Measurements from ENCODE around the gene LRP1B. TPM values are rescaled to one million over a fixed set of nuclear protein-coding genes. Genes with fewer than 3 reads are reported as not detected.
A peak's percentile ranks its signal among the peaks of the same experiment; 100 is the strongest.

LRP1B gene
- total RNA-seq, 1 experiment from 2014 or later, result 0.52 TPM

- Mint-ChIP-seq H3K36me3 (no peaks in the 10 kb centered on the region), H3K27me3 (ENCODE audit: low read depth) (no peaks in the 10 kb centered on the region), H3K9me3 (no peaks in the 10 kb centered on the region), H3K27ac (no peak overlapping the region), H3K4me1 (no peaks in the 10 kb centered on the region), H3K4me3 (no peak overlapping the region)
- DNase-seq (ENCODE audit: low spot score), result no peak
- ATAC-seq, result peak; percentile 88
- POLR2A ChIA-PET, result no interaction called here
- no peak for TF ChIP-seq PRDM15 (CRISPR knock-in tag; IDR thresholded peaks at IDR 0.05)
- TF ChIP-seq ZBTB43 (CRISPR knock-in tag; IDR thresholded peaks at IDR 0.05), result no peak
- TF ChIP-seq ESRRA (CRISPR knock-in tag; IDR thresholded peaks at IDR 0.05; ENCODE audit: borderline replicate concordance), result no peak
- no peak for TF ChIP-seq ZNF396 (CRISPR knock-in tag; IDR thresholded peaks at IDR 0.05; ENCODE audit: borderline replicate concordance)
- TF ChIP-seq E2F5 (CRISPR knock-in tag; IDR thresholded peaks at IDR 0.05), result no peak
- no peak for TF ChIP-seq JUN (CRISPR knock-in tag; IDR thresholded peaks at IDR 0.05)
- no peak for TF ChIP-seq ATF1 (CRISPR knock-in tag; IDR thresholded peaks at IDR 0.05)
- no peak for TF ChIP-seq SOX15 (CRISPR knock-in tag; IDR thresholded peaks at IDR 0.05)
- no peak for TF ChIP-seq OVOL2 (CRISPR knock-in tag; IDR thresholded peaks at IDR 0.05; ENCODE audit: borderline replicate concordance)
- no peak for TF ChIP-seq HMGA2 (CRISPR knock-in tag; IDR thresholded peaks at IDR 0.05)
- no peak for TF ChIP-seq PRRX2 (CRISPR knock-in tag; IDR thresholded peaks at IDR 0.05)
- no peak for TF ChIP-seq ELF4 (CRISPR knock-in tag; IDR thresholded peaks at IDR 0.05; ENCODE audit: low read depth)
- TF ChIP-seq, protein P1, sequence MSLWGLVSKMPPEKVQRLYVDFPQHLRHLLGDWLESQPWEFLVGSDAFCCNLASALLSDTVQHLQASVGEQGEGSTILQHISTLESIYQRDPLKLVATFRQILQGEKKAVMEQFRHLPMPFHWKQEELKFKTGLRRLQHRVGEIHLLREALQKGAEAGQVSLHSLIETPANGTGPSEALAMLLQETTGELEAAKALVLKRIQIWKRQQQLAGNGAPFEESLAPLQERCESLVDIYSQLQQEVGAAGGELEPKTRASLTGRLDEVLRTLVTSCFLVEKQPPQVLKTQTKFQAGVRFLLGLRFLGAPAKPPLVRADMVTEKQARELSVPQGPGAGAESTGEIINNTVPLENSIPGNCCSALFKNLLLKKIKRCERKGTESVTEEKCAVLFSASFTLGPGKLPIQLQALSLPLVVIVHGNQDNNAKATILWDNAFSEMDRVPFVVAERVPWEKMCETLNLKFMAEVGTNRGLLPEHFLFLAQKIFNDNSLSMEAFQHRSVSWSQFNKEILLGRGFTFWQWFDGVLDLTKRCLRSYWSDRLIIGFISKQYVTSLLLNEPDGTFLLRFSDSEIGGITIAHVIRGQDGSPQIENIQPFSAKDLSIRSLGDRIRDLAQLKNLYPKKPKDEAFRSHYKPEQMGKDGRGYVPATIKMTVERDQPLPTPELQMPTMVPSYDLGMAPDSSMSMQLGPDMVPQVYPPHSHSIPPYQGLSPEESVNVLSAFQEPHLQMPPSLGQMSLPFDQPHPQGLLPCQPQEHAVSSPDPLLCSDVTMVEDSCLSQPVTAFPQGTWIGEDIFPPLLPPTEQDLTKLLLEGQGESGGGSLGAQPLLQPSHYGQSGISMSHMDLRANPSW (CRISPR knock-in tag; conservative IDR thresholded peaks at IDR 0.05; ENCODE audit: low read depth), result no peak
- TF ChIP-seq, protein P2, sequence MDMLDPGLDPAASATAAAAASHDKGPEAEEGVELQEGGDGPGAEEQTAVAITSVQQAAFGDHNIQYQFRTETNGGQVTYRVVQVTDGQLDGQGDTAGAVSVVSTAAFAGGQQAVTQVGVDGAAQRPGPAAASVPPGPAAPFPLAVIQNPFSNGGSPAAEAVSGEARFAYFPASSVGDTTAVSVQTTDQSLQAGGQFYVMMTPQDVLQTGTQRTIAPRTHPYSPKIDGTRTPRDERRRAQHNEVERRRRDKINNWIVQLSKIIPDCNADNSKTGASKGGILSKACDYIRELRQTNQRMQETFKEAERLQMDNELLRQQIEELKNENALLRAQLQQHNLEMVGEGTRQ (CRISPR knock-in tag; IDR thresholded peaks at IDR 0.05), result no peak
- TF ChIP-seq, protein P3, sequence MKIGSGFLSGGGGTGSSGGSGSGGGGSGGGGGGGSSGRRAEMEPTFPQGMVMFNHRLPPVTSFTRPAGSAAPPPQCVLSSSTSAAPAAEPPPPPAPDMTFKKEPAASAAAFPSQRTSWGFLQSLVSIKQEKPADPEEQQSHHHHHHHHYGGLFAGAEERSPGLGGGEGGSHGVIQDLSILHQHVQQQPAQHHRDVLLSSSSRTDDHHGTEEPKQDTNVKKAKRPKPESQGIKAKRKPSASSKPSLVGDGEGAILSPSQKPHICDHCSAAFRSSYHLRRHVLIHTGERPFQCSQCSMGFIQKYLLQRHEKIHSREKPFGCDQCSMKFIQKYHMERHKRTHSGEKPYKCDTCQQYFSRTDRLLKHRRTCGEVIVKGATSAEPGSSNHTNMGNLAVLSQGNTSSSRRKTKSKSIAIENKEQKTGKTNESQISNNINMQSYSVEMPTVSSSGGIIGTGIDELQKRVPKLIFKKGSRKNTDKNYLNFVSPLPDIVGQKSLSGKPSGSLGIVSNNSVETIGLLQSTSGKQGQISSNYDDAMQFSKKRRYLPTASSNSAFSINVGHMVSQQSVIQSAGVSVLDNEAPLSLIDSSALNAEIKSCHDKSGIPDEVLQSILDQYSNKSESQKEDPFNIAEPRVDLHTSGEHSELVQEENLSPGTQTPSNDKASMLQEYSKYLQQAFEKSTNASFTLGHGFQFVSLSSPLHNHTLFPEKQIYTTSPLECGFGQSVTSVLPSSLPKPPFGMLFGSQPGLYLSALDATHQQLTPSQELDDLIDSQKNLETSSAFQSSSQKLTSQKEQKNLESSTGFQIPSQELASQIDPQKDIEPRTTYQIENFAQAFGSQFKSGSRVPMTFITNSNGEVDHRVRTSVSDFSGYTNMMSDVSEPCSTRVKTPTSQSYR (CRISPR knock-in tag; IDR thresholded peaks at IDR 0.05), result no peak
- no peak for TF ChIP-seq E2F1 (CRISPR knock-in tag; IDR thresholded peaks at IDR 0.05)
- TF ChIP-seq, protein P4, sequence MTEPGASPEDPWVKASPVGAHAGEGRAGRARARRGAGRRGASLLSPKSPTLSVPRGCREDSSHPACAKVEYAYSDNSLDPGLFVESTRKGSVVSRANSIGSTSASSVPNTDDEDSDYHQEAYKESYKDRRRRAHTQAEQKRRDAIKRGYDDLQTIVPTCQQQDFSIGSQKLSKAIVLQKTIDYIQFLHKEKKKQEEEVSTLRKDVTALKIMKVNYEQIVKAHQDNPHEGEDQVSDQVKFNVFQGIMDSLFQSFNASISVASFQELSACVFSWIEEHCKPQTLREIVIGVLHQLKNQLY (CRISPR knock-in tag; IDR thresholded peaks at IDR 0.05), result no peak
- TF ChIP-seq NR2C2 (CRISPR knock-in tag; IDR thresholded peaks at IDR 0.05), result no peak
- TF ChIP-seq, protein P5, sequence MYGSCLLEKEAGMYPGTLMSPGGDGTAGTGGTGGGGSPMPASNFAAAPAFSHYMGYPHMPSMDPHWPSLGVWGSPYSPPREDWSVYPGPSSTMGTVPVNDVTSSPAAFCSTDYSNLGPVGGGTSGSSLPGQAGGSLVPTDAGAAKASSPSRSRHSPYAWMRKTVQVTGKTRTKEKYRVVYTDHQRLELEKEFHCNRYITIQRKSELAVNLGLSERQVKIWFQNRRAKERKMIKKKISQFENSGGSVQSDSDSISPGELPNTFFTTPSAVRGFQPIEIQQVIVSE (CRISPR knock-in tag; IDR thresholded peaks at IDR 0.05; ENCODE audit: borderline replicate concordance), result no peak
- CTCF ChIA-PET, result interaction anchor here (0.6 to 1.9 kb wide), 3 partner anchors 22 to 109 kb away, joined by 3 to 5 read pairs (median 3); no protein-coding TSS in a partner anchor
Observed at GRCh38 chr2:140808820-140809219, 1322.0 kb downstream of the LRP1B start.

Data from WTC11 (cell line).